Islet precursor cell (in vitro differentiated cells): Measurements from ENCODE around the gene C1QC.
"Not testable (repeated sequence)": the region's sequence is repeated elsewhere in the genome, so short reads cannot be mapped to it uniquely, and the experiment has no call there.

Source experiments
- DNase-seq: peaks from one replicate; pipeline ENCODE4 v3.0.0-alpha.2; 2018

The C1QC gene

DNA sequence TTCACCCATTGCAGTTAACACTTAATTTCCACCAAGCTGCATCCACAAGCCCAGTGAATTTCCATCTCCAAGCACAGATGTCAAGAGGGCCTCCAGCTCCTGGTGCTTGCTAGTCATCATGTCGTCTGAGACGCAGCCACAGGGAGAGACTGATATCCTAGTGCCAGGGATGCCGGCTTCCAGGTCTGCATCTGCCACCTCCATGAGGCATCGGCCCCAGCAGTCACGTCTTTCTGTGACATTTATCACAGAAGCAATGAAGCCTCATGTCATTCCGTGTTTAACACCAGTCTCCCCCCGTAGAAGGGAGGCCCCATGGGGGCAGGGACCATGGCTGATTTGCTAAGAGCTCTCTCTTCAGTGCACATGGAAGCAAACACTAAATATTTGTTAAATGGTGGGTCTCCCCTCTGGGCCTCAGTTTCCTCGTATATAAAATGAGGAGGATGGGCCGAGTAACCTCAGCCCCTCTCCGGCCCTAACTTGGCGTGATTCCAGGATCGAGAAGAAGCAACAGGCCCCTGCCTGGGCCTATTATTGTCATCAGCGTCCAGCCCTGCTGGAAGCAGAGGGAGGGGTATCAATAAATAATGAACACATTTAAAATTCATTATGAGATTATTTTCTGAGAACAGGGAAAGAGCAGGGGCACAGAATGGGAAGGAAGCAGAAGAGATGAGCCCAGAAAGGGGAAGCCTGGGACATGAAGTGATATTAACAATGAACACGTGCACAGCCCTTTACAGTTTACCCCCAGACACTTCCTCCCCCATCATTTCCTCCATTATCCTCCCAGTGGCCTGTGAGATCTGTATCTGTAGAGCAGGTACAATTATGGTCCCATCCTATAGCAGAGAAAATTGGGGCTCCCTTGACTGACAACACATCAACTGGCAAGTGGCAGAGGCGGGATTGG lies 8.8 kb downstream of the C1QC start:
- no peak for DNase-seq

DNA sequence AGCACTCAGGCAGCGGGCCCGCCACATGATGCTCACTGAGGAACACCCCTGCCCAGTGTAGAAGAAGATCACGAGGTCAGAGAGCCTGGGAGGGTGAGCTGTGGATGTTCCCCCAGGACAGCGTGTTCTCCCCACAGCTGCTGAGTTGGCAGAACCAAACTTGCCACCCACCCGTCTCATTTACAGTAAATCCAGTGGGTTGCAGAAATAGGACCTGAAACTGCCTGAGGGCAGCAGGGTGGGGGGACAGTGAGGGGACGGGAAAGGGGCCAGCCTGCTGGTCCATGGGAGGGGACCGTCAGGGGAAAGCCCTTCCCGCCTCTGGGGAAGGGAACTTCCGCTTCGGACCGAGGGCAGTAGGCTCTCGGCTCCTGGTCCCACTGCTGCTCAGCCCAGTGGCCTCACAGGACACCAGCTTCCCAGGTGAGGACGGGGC lies 9.5 kb downstream of the C1QC start, which contains the start of gene C1QB:
Gene C1QB, plus strand, starts transcription at position 356 of the 436 bp plus-strand sequence. CDS start 6,227 bp downstream, outside the sequence.
- DNase-seq: no peak

GRCh38 chr1:22654692-22655091 lies 11.3 kb downstream of the C1QC start:
- DNase-seq: no peak

GRCh38 chr1:22658385-22659163 lies 15.1 kb downstream of the C1QC start:
- DNase-seq: no peak

GRCh38 chr1:22660716-22661241 lies 17.3 kb downstream of the C1QC start:
- no peak for DNase-seq

- DNase-seq: no peak
Observed at GRCh38 chr1:22661880-22662279, 18.4 kb downstream of the C1QC start.

DNA sequence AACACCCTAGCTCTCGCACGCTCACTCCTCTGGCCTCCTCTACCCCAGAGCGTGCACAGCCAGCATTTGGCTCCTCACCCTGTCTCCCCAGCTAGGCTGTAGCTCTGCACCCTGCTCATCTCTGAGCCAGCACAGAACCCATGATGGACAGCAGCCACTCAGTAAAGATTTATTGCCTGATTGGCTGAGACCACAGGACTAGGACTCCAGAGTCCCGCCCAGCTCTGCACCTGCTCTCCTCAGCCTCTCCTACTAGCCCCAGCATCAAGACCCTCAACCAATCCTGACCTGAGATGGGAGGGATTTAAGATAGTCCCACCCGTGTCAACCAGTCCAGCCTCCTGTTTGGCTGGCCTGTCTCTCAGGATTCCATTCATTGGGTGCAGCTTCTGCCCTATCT lies 18.9 kb downstream of the C1QC start:
- DNase-seq: peak; percentile 77

GRCh38 chr1:22662986-22663408 lies 19.6 kb downstream of the C1QC start:
- no peak for DNase-seq

- DNase-seq: peak; percentile 69
Observed at GRCh38 chr1:22665752-22666151, 22.3 kb downstream of the C1QC start.

GRCh38 chr1:22666412-22666811 lies 23.0 kb downstream of the C1QC start:
- no peak for DNase-seq

GRCh38 chr1:22668840-22669239 lies 25.4 kb downstream of the C1QC start:
- not testable (repeated sequence) for DNase-seq

- DNase-seq: no peak
Observed at GRCh38 chr1:22670352-22670975, 27.0 kb downstream of the C1QC start.

DNA sequence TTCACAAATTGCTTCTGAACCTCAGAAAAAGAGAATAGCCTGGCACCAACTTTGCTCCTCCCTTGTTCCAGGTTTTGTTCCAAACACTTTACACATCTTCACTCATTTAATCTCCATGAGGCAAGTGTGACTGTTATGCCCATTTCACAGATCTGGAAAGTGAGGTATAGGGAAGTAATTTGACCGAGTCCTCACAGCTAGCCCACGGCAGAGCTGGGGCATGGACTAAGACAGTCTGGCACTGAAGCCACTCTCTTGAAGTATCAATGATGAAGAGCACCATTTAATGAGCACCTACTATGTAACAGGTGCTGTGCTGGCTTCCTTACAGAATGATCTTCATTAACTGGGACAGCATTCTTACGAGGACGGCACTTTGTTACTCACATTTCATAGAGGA lies 28.6 kb downstream of the C1QC start:
- no peak for DNase-seq

- DNase-seq: no peak
Observed at GRCh38 chr1:22673486-22674409, 30.3 kb downstream of the C1QC start.

DNA sequence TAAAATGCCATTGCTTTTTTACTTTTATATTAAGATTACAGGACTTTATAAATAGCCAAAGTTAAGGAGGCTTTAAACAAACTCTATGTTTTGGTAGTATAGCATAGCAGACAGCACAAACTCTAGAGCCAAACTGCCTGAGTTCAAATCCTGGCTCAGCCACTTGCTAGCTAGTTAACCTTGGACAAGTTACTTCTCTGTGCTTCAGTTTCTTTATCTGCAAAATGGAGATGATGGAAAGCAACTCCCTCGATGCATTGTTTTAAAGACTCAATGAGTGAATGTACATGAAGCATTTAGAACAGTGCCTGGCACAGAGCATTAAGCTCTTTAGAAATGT lies 30.9 kb downstream of the C1QC start:
- DNase-seq: no peak

DNA sequence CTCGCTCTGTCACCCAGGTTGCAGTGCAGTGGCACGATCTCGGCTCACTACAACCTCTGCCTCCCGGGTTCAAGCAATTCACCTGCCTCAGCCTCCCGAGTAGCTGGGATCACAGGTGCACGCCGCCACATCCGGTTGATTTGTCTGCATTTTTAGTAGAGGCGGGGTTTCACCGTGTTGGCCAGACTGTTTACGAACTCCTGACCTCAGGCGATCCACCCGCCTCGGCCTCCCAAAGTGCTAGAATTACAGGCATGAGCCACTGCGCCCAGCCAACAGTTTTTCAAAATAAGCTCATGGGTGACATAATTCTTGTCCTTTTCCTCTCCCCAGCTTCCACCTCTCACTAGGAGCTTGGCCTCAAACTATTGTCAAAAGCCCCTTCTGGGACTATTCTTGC lies 32.7 kb downstream of the C1QC start:
- not testable (repeated sequence) for DNase-seq

- no peak for DNase-seq
Observed at GRCh38 chr1:22676916-22677583, 33.6 kb downstream of the C1QC start.

DNA sequence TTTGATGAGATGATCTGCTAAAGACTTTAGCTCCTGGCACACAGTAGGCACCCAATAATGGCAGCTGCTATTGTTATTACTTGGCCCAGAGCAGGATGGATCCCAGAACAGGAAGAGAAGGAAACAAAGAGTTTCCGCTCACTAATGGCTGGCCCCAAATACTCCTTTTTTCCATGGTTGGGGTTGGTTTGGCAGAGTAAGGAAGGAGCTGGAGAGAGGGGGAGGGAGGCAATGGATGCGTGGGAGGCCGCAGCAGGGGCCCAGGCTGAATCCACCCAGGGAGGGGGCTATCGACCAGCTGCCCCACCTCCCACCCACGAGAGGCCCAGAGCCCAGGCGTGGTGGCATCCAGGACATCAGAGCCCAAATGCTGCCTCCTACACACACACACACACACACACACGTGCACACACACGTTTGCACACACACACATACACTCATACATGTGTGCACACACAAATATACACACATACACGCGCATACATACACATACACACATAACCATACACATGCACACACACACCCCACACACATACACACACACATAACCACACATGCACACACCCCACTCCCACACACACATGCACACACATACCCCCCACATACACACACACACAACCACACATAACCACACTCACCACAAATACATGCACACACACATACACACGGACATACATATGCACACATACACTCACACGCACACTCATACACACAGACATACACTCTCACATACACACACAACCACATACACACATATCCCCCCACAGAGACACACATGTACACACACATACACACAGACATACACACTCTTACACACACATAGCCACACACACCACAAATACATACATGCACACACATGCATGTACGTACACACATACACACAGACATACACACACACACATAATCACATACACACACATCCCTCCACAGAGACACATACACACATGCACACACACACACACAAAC lies 34.8 kb downstream of the C1QC start:
- no peak for DNase-seq

GRCh38 chr1:22680726-22681125 lies 37.3 kb downstream of the C1QC start:
- no peak for DNase-seq
